Body of pancreas (tissue), 4 donors: ENCODE results near the gene DCLRE1C. TPM values are rescaled to one million over a fixed set of nuclear protein-coding genes. Genes with fewer than 3 reads are reported as not detected.
"Not testable (repeated sequence)": the region's sequence is repeated elsewhere in the genome, so short reads cannot be mapped to it uniquely, and the experiment has no call there.

Experiments
- ATAC-seq: fragments of 150-250 bp; one replicate; pipeline ENCODE4 v1.9.1; 2016
- DNase-seq, 4 donors: peaks; one replicate each; pipeline ENCODE4 v3.0.0-alpha.2; 2019
- H3K27ac ChIP-seq, 4 donors: fragments of 200-600 bp; sonication (generic); 1 replicate in 3 of 4; 2 replicates in 1 of 4; pipeline versions ENCODE4 v1.5.1 to v1.6.1; 2016 to 2019; ENCODE audit warnings: mild to moderate bottlenecking in 1 of 4, mixed read lengths in 1 of 4, moderate library complexity in 1 of 4
- H3K27me3 ChIP-seq, 2 donors: fragments of 200-600 bp; sonication (generic); one replicate each; pipeline ENCODE4 v1.6.0; 2016; ENCODE audit warnings: mild to moderate bottlenecking in 1 of 2
- H3K36me3 ChIP-seq, 2 donors: fragments of 200-600 bp; sonication (generic); replicated peaks in 1 of 2; 2 replicates each; pipeline ENCODE4 v1.5.1; 2016; ENCODE audit warnings: low read depth in 2 of 2; ENCODE audit not compliant: insufficient read depth in 1 of 2
- H3K4me1 ChIP-seq: fragments of 200-600 bp; sonication (generic); one replicate; pipeline ENCODE4 v1.6.0; 2016
- H3K4me3 ChIP-seq, 2 donors: fragments of 200-600 bp; sonication (generic); 1 replicate in 1 of 2; 2 replicates in 1 of 2; pipeline ENCODE4 v1.5.1; 2016 to 2019
- H3K9me3 ChIP-seq, 3 donors: fragments of 200-600 bp; sonication (generic); 1 replicate in 2 of 3; 2 replicates in 1 of 3; pipeline ENCODE4 v1.5.1; 2016
- CTCF ChIP-seq, 7 experiments: fragments of 450-650 bp in 4 of 7; fragments of 200-600 bp in 3 of 7; sonication (generic) in 3 of 7; IDR thresholded peaks; one replicate each; pipeline ENCODE4 v1.5.1; 2016 to 2019; ENCODE audit warnings: antibody characterized with exemption in 7 of 7
- POLR2A ChIP-seq, 3 donors: fragments of 450-650 bp; IDR thresholded peaks; one replicate each; pipeline ENCODE4 v1.6.1; 2016; ENCODE audit warnings: antibody characterized with exemption in 3 of 3, mild to moderate bottlenecking in 2 of 3
- WGBS, 2 donors: methylation state at CpG; one replicate each; pipeline ENCODE4 v1.1.5; 2017; 5-methylcytosine and 5-hydroxymethylcytosine counted together
- intact Hi-C: fragments of 100-400 bp; cut with DNase I; formaldehyde crosslinking; loops from one replicate; pipeline ENCODE4 v1.15.1; 2023
- total RNA-seq, 2 donors: library from RNA; depleted of rRNA; stranded (reverse); fragments of >200 nt; gene quantifications; one replicate each; pipeline ENCODE4 v1.1.0, GENCODE V29; 2016

The DCLRE1C gene
- total RNA-seq, 2 donors from 2014 or later, result 4.7 to 10.9 TPM

GRCh38 chr10:14942147-14942949 is 11.5 kb downstream of the DCLRE1C start:
- H3K27ac ChIP-seq, ATAC-seq, H3K9me3 ChIP-seq, H3K4me1 ChIP-seq, H3K27me3 ChIP-seq, intact Hi-C loops, H3K4me3 ChIP-seq, DNase-seq: not testable (repeated sequence)
- H3K36me3 ChIP-seq, result peaks cover 0 to 13% of the 10 kb centered on the region in 2 donors
- 89 to 91% methylated on average over 17 of the region's 17 CpGs for WGBS, 2 donors

- H3K27me3 ChIP-seq, H3K36me3 ChIP-seq, H3K4me1 ChIP-seq, DNase-seq, H3K27ac ChIP-seq, intact Hi-C loops, H3K4me3 ChIP-seq, ATAC-seq, H3K9me3 ChIP-seq: not testable (repeated sequence)
- WGBS, 2 donors, result 65 to 82% methylated on average over 2 to 3 of the region's 5 CpGs
Measured at GRCh38 chr10:14938971-14939370, 14.9 kb downstream of the DCLRE1C start.

- ATAC-seq (no peak), DNase-seq (no peak)
- no peak for TF ChIP-seq CTCF (IDR thresholded peaks at IDR 0.05)
- TF ChIP-seq POLR2A (IDR thresholded peaks at IDR 0.05), result no peak
- no peak overlapping the region for H3K4me3 ChIP-seq
- no peaks in the 10 kb centered on the region for H3K27me3 ChIP-seq
- H3K36me3 ChIP-seq, result peaks cover 0 to 10% of the 10 kb centered on the region in 2 donors
- H3K4me1 ChIP-seq, result peaks cover 5% of the 10 kb centered on the region
- no peak overlapping the region for H3K27ac ChIP-seq
- no peaks in the 10 kb centered on the region for H3K9me3 ChIP-seq
- WGBS, 2 donors, result 79 to 82% methylated on average over 2 of the region's 2 CpGs
- intact Hi-C loops, result no loop called here
Measured at GRCh38 chr10:14936584-14936983, 17.3 kb downstream of the DCLRE1C start.

- H3K36me3 ChIP-seq, result peaks cover 0 to 20% of the 10 kb centered on the region in 2 donors
- H3K27ac ChIP-seq, result no peak overlapping the region
- intact Hi-C loops, result no loop called here
- H3K4me1 ChIP-seq, result peaks cover 1% of the 10 kb centered on the region
- no peaks in the 10 kb centered on the region for H3K27me3 ChIP-seq
- TF ChIP-seq POLR2A (IDR thresholded peaks at IDR 0.05), result no peak
- no peak for TF ChIP-seq CTCF (IDR thresholded peaks at IDR 0.05)
- no peak overlapping the region for H3K4me3 ChIP-seq
- ATAC-seq (no peak), DNase-seq (no peak)
- WGBS, 2 donors, result 94 to 96% methylated on average over 10 of the region's 10 CpGs
- no peaks in the 10 kb centered on the region for H3K9me3 ChIP-seq
Measured at GRCh38 chr10:14930610-14931009, 23.3 kb downstream of the DCLRE1C start.

- Histone ChIP-seq H3K4me1 (no peaks in the 10 kb centered on the region), H3K9me3 (no peaks in the 10 kb centered on the region), H3K27me3 (no peaks in the 10 kb centered on the region), H3K36me3 (peaks cover 3 to 11% of the 10 kb centered on the region in 2 donors), H3K27ac (no peak overlapping the region), H3K4me3 (no peak overlapping the region)
- intact Hi-C loops, result no loop called here
- no peak for DNase-seq
- 95 to 98% methylated on average over 13 of the region's 13 CpGs for WGBS, 2 donors
- no peak for TF ChIP-seq POLR2A (IDR thresholded peaks at IDR 0.05)
- ATAC-seq, result no peak
Measured at GRCh38 chr10:14926722-14927416, 27.0 kb downstream of the DCLRE1C start.

- no peak for TF ChIP-seq CTCF (IDR thresholded peaks at IDR 0.05)
- Histone ChIP-seq H3K27me3 (no peaks in the 10 kb centered on the region), H3K4me1 (no peaks in the 10 kb centered on the region), H3K27ac (no peak overlapping the region), H3K36me3 (peaks cover 4 to 12% of the 10 kb centered on the region in 2 donors), H3K4me3 (no peak overlapping the region), H3K9me3 (no peaks in the 10 kb centered on the region)
- intact Hi-C loops, result no loop called here
- WGBS, 2 donors, result 51 to 68% methylated on average over 8 of the region's 8 CpGs
- ATAC-seq (peak; percentile 64), DNase-seq (peak in 2 of 4 donors; percentile 14 to 21)
Measured at GRCh38 chr10:14926061-14926470, 27.8 kb downstream of the DCLRE1C start.
